Glutamatergic neuron (in vitro differentiated cells): Measurements from ENCODE around the gene TMEM196. TPM values are rescaled to one million over a fixed set of nuclear protein-coding genes. Genes with fewer than 3 reads are reported as not detected.

ENCODE experiments used
- DNase-seq: peaks from one replicate; pipeline ENCODE4 v3.0.0; 2022
- H3K27ac Mint-ChIP-seq: one replicate; pipeline ENCODE4 v1.8.0; 2020; ENCODE audit warnings: mild to moderate bottlenecking, mixed read lengths, inconsistent platforms; ENCODE audit not compliant: unreplicated experiment
- H3K27me3 Mint-ChIP-seq: one replicate; pipeline ENCODE4 v1.8.0; 2020; ENCODE audit warnings: mild to moderate bottlenecking, moderate library complexity, mixed read lengths, inconsistent platforms; ENCODE audit not compliant: unreplicated experiment
- H3K36me3 Mint-ChIP-seq: one replicate; pipeline ENCODE4 v1.8.0; 2020; ENCODE audit warnings: mild to moderate bottlenecking, mixed read lengths, inconsistent platforms; ENCODE audit not compliant: unreplicated experiment
- H3K4me1 Mint-ChIP-seq: one replicate; pipeline ENCODE4 v1.8.0; 2020; ENCODE audit warnings: mild to moderate bottlenecking, low read depth, mixed read lengths, inconsistent platforms; ENCODE audit not compliant: unreplicated experiment
- H3K4me3 Mint-ChIP-seq: one replicate; pipeline ENCODE4 v1.8.0; 2020; ENCODE audit warnings: mild to moderate bottlenecking, mixed read lengths, inconsistent platforms; ENCODE audit not compliant: unreplicated experiment
- H3K9me3 Mint-ChIP-seq: one replicate; pipeline ENCODE4 v1.8.0; 2020; ENCODE audit warnings: mild to moderate bottlenecking, moderate library complexity, mixed read lengths, inconsistent platforms; ENCODE audit not compliant: unreplicated experiment
- total RNA-seq: library from RNA; stranded (reverse); fragmentation: NEBNext Ultra II Directional; extraction: Animal tissue kit (Norgen Biotek cat#: 25700); gene quantifications from one replicate; pipeline ENCODE4 v1.2.1, GENCODE V29; 2021; ENCODE audit not compliant: unreplicated experiment
- TF ChIP-seq, protein P1 (sequence below): fragments of 200-600 bp; sonication (generic); IDR thresholded peaks from one replicate; pipeline ENCODE4 v1.5.0; 2021; ENCODE audit not compliant: partially characterized antibody, unreplicated experiment

TMEM196 gene
- total RNA-seq, 1 donor from 2014 or later = 3.6 TPM

- TF ChIP-seq, protein P1, sequence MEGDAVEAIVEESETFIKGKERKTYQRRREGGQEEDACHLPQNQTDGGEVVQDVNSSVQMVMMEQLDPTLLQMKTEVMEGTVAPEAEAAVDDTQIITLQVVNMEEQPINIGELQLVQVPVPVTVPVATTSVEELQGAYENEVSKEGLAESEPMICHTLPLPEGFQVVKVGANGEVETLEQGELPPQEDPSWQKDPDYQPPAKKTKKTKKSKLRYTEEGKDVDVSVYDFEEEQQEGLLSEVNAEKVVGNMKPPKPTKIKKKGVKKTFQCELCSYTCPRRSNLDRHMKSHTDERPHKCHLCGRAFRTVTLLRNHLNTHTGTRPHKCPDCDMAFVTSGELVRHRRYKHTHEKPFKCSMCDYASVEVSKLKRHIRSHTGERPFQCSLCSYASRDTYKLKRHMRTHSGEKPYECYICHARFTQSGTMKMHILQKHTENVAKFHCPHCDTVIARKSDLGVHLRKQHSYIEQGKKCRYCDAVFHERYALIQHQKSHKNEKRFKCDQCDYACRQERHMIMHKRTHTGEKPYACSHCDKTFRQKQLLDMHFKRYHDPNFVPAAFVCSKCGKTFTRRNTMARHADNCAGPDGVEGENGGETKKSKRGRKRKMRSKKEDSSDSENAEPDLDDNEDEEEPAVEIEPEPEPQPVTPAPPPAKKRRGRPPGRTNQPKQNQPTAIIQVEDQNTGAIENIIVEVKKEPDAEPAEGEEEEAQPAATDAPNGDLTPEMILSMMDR = peak; percentile 71
- Mint-ChIP-seq H3K4me1 (peaks cover 3% of the 10 kb centered on the region), H3K27me3 (no peaks in the 10 kb centered on the region), H3K4me3 (no peak overlapping the region), H3K27ac (no peak overlapping the region), H3K36me3 (no peaks in the 10 kb centered on the region), H3K9me3 (no peaks in the 10 kb centered on the region)
- no peak for DNase-seq
These were observed 25.6 kb downstream of the TMEM196 start for GRCh38 chr7:19747740-19748339.

DNA sequence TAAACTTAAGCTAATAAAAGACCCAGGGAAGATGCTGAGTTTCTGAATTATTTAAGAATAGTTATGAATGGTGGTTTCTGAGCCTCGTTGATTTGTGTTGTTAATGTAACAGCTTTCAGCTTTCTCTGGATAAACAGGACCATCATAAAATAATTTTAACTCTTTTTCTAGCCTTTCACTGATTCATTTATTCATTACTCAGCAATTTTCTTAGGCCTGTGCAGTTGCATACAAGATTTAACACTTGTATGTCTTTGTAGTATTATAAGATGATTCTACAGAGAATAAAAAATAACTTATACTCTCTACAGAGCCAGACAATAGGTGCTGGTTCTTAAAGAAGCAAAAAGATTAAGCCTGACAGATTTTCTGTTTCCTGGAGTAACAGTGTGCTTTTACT is 29.3 kb downstream of the TMEM196 start:
- Mint-ChIP-seq H3K9me3 (no peaks in the 10 kb centered on the region), H3K36me3 (no peaks in the 10 kb centered on the region)
- TF ChIP-seq, protein P1 = no peak

DNA sequence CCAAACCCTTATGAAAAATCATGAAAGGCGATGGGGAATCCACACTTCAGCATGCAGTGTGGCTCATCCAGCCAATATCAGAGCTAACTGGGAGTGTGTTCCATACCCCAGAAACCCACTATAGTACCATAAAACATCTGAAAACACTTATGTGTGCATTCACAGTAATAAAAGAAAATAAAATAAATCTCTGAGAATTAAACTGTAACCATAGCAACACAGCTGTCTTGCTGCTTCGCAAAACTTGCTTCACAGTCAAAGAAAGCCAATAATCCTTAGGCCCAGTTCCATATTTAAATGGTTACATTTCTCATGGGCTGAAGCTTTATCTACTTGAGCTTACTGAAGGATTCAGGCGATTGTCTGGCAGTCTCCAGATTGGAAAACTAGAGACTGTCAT is 44.7 kb downstream of the TMEM196 start:
- no peak for DNase-seq
- Mint-ChIP-seq H3K27ac (no peak overlapping the region), H3K27me3 (no peaks in the 10 kb centered on the region), H3K36me3 (no peaks in the 10 kb centered on the region), H3K4me3 (no peak overlapping the region), H3K4me1 (peaks cover 18% of the 10 kb centered on the region), H3K9me3 (no peaks in the 10 kb centered on the region)
- TF ChIP-seq, protein P1 = no peak

More for the DNA sequence above, 29.3 kb downstream of the TMEM196 start:
- Mint-ChIP-seq H3K4me3 (no peak overlapping the region), H3K27ac (no peak overlapping the region), H3K27me3 (no peaks in the 10 kb centered on the region), H3K4me1 (no peaks in the 10 kb centered on the region)
- no peak for DNase-seq

GRCh38 chr7:19725770-19726169 is 47.6 kb downstream of the TMEM196 start:
- peaks cover 15% of the 10 kb centered on the region for H3K4me1 Mint-ChIP-seq
- TF ChIP-seq, protein P1 = no peak

GRCh38 chr7:19715499-19715898 is 57.9 kb downstream of the TMEM196 start:
- no peaks in the 10 kb centered on the region for H3K27me3 Mint-ChIP-seq
- H3K27ac Mint-ChIP-seq = no peak overlapping the region
- no peaks in the 10 kb centered on the region for H3K9me3 Mint-ChIP-seq
- TF ChIP-seq, protein P1 = no peak
- no peak for DNase-seq
- no peak overlapping the region for H3K4me3 Mint-ChIP-seq
- no peaks in the 10 kb centered on the region for H3K4me1 Mint-ChIP-seq
- H3K36me3 Mint-ChIP-seq = no peaks in the 10 kb centered on the region

More at GRCh38 chr7:19725770-19726169, 47.6 kb downstream of the TMEM196 start:
- Mint-ChIP-seq H3K9me3 (no peaks in the 10 kb centered on the region), H3K4me3 (no peak overlapping the region), H3K27ac (no peak overlapping the region), H3K36me3 (no peaks in the 10 kb centered on the region), H3K27me3 (no peaks in the 10 kb centered on the region)
- DNase-seq = no peak
